Endothelial cell of umbilical vein (primary cell): ENCODE measurements around the gene SMIM10L1. TPM values are rescaled to one million over a fixed set of nuclear protein-coding genes. Genes with fewer than 3 reads are reported as not detected.

Experiments
- BruUV-seq: library from RNA; stranded (reverse); fragments of 400-500 nt; replicated peaks from 2 replicates; lab custom pipeline; 2021; lab: Mats Ljungman, UMichigan
- CTCF ChIA-PET: fragments of 300-600, 350-600 bp; sonication (Branson Sonifier 250); formaldehyde crosslinking; loops from one replicate; lab custom pipeline; 2021; ENCODE audit warnings: antibody characterized with exemption, inconsistent platforms; lab: Charles Lee
- POLR2A ChIA-PET: fragments of 300-600, 350-600 bp; sonication (Branson Sonifier 250); formaldehyde crosslinking; loops from one replicate; lab custom pipeline; 2021; ENCODE audit warnings: antibody characterized with exemption, inconsistent platforms; lab: Charles Lee
- DNase-seq: peaks from one replicate; pipeline ENCODE4 v3.0.0-alpha.2; 2011; ENCODE audit warnings: low read depth, low spot score
- FAIRE-seq: peaks from 2 replicates; lab custom pipeline; 2011; peaks lifted over from hg19 to GRCh38; lab: Jason Lieb, UNC
- H2AFZ ChIP-seq: 2 replicates; pipeline ENCODE4 v1.6.0; 2012; ENCODE audit warnings: low read depth, low read length, control low read depth, inconsistent platforms
- H3K27ac ChIP-seq: 2 replicates; pipeline ENCODE4 v1.5.1; 2011; ENCODE audit warnings: low read depth, mild to moderate bottlenecking, control low read depth, low read length, moderate library complexity; ENCODE audit not compliant: insufficient read depth
- H3K27me3 ChIP-seq, 2 experiments: 2 replicates each; pipeline versions ENCODE4 v1.6.0 to v1.6.1; 2011; ENCODE audit warnings: low read length in 2 of 2, mixed read lengths in 1 of 2; ENCODE audit not compliant: control insufficient read depth in 2 of 2, insufficient read depth in 2 of 2
- H3K36me3 ChIP-seq, 2 experiments: 2 replicates in 1 of 2; 3 replicates in 1 of 2; pipeline ENCODE4 v1.5.1; 2011; ENCODE audit warnings: low read length in 2 of 2, mild to moderate bottlenecking in 1 of 2, moderate library complexity in 1 of 2; ENCODE audit not compliant: control insufficient read depth in 2 of 2, insufficient read depth in 2 of 2; ENCODE audit errors: extremely low read depth in 1 of 2
- H3K4me1 ChIP-seq: 3 replicates; pipeline ENCODE4 v1.5.1; 2011; ENCODE audit warnings: mild to moderate bottlenecking, low read length; ENCODE audit not compliant: control insufficient read depth, insufficient read depth; ENCODE audit errors: extremely low read depth
- H3K4me2 ChIP-seq: 2 replicates; pipeline ENCODE4 v1.6.1; 2011; ENCODE audit warnings: low read length, control low read depth, mixed read lengths; ENCODE audit not compliant: insufficient read depth
- H3K4me3 ChIP-seq, 3 experiments: fragments of 200-600 bp in 1 of 3; sonication (generic), shearing (Covaris generic) in 1 of 3; replicated peaks in 1 of 3; 2 replicates each; pipeline ENCODE4 v1.5.1; 2011 to 2016; ENCODE audit warnings: control low read depth in 3 of 3, low read length in 3 of 3, mild to moderate bottlenecking in 2 of 3, inconsistent platforms in 1 of 3, low read depth in 1 of 3, moderate library complexity in 1 of 3; ENCODE audit not compliant: insufficient read depth in 1 of 3
- H3K79me2 ChIP-seq: 2 replicates; pipeline ENCODE4 v1.6.0; 2012; ENCODE audit warnings: low read length, inconsistent platforms; ENCODE audit not compliant: control insufficient read depth, insufficient read depth
- H3K9ac ChIP-seq: replicated peaks from 2 replicates; pipeline ENCODE3; 2011; ENCODE audit warnings: low read length, control low read depth; ENCODE audit not compliant: insufficient read depth; ENCODE audit errors: extremely low read depth
- H3K9me1 ChIP-seq: replicated peaks from 3 replicates; pipeline ENCODE4 v1.6.0; 2011; ENCODE audit warnings: mild to moderate bottlenecking, low read length; ENCODE audit not compliant: control insufficient read depth, insufficient read depth; ENCODE audit errors: extremely low read depth
- H3K9me3 ChIP-seq: replicated peaks from 2 replicates; pipeline ENCODE4 v1.5.1; 2012; ENCODE audit warnings: low read length, inconsistent platforms; ENCODE audit not compliant: control insufficient read depth, insufficient read depth
- H4K20me1 ChIP-seq: replicated peaks from 2 replicates; pipeline ENCODE3; 2011; ENCODE audit warnings: mild to moderate bottlenecking, low read length; ENCODE audit not compliant: control insufficient read depth, insufficient read depth; ENCODE audit errors: extremely low read depth
- CTCF ChIP-seq, 2 donors: IDR thresholded peaks; 1 replicate in 1 of 2; 2 replicates in 1 of 2; pipeline ENCODE4 v1.5.1; 2011; ENCODE audit warnings: low read length in 2 of 2, mild to moderate bottlenecking in 2 of 2, moderate library complexity in 2 of 2, control low read depth in 1 of 2, inconsistent platforms in 1 of 2, low read depth in 1 of 2; ENCODE audit not compliant: insufficient read depth in 1 of 2; ENCODE audit errors: extremely low read depth in 1 of 2
- EZH2 ChIP-seq: IDR thresholded peaks from 2 replicates; pipeline ENCODE4 v1.6.1; 2012; ENCODE audit warnings: borderline replicate concordance, low read depth, mild to moderate bottlenecking, moderate library complexity, low read length, inconsistent platforms; ENCODE audit not compliant: severe bottlenecking
- FOS ChIP-seq: IDR thresholded peaks from 2 replicates; pipeline ENCODE4 v1.6.1; 2011; ENCODE audit warnings: mild to moderate bottlenecking, low read length, moderate library complexity, borderline replicate concordance; ENCODE audit not compliant: insufficient read depth
- GATA2 ChIP-seq: IDR thresholded peaks from 2 replicates; pipeline ENCODE4 v1.7.0; 2011; ENCODE audit warnings: low read depth, mild to moderate bottlenecking, moderate library complexity, mixed read lengths, low read length; ENCODE audit not compliant: insufficient read length, insufficient read depth
- JUN ChIP-seq: IDR thresholded peaks from 2 replicates; pipeline ENCODE4 v1.6.1; 2011; ENCODE audit warnings: borderline replicate concordance, low read depth; ENCODE audit not compliant: insufficient read length, insufficient read depth
- MAX ChIP-seq: IDR thresholded peaks from 2 replicates; pipeline ENCODE4 v1.6.1; 2011; ENCODE audit not compliant: insufficient read depth, insufficient read length
- MYC ChIP-seq: IDR thresholded peaks from one replicate; pipeline ENCODE4 v1.6.1; 2011; ENCODE audit warnings: mild to moderate bottlenecking, low read depth, low read length
- POLR2A ChIP-seq: IDR thresholded peaks from 2 replicates; pipeline ENCODE4 v1.6.1; 2012; ENCODE audit warnings: low read depth, mild to moderate bottlenecking, control low read depth, low read length
- POLR2AphosphoS5 ChIP-seq: IDR thresholded peaks from 2 replicates; pipeline ENCODE4 v1.6.1; 2012; ENCODE audit warnings: low read depth, mild to moderate bottlenecking, control low read depth, low read length, moderate library complexity; ENCODE audit not compliant: insufficient read depth
- dilution Hi-C: fragments of 300-500 bp; cut with MboI; formaldehyde crosslinking; loops from one replicate; pipeline ENCODE4 v1.15.0; 2019; ENCODE audit warnings: low sequenced_read_pairs; ENCODE audit not compliant: extremely low pct_ligation_motif_present
- intact Hi-C: fragments of 100-400 bp; cut with micrococcal nuclease; formaldehyde crosslinking; loops from one replicate; pipeline ENCODE4 v1.10.0; 2022
- polyA plus RNA-seq, 4 experiments: library from polyadenylated mRNA; depleted of rRNA in 3 of 4; stranded (reverse) in 3 of 4; unstranded in 1 of 4; fragments of >200 nt; gene quantifications; 2 replicates each; pipeline versions ENCODE4 v1.2.1 to v1.2.3, GENCODE V29; 2011 to 2012; ENCODE audit warnings: missing spikeins in 1 of 4
- total RNA-seq: library from RNA; stranded (reverse); gene quantifications from 2 replicates; pipeline ENCODE4 v1.2.3, GENCODE V29; 2021

The SMIM10L1 gene
- total and polyA plus RNA-seq, 2 donors (not counting 3 experiments of a cell fraction or from before 2014, with no cell fraction given), result 5.1 to 10.8 TPM

- no peaks in the 10 kb centered on the region for H3K27me3 ChIP-seq
- no peaks in the 10 kb centered on the region for H3K4me1 ChIP-seq
- ChIA-PET CTCF (no interaction called here), POLR2A (no interaction called here)
- no peak overlapping the region for H3K9ac ChIP-seq
- no peak overlapping the region for H3K4me2 ChIP-seq
- no peaks in the 10 kb centered on the region for H3K9me3 ChIP-seq
- H2AFZ ChIP-seq, result no peak overlapping the region
- TF ChIP-seq CTCF (IDR thresholded peaks at IDR 0.05; ENCODE audit: extremely low read depth in 1 of 2, insufficient read depth in 1 of 2, low read depth in 1 of 2, low read length in 2 of 2) (no peak), GATA2 (no peak), POLR2A (no peak), EZH2 (no peak), FOS (no peak), MYC (no peak), JUN (no peak), POLR2AphosphoS5 (no peak), MAX (no peak)
- H3K79me2 ChIP-seq, result peaks cover 47% of the 10 kb centered on the region
- no peak for FAIRE-seq
- H4K20me1 ChIP-seq, result peaks cover 8% of the 10 kb centered on the region
- no peak overlapping the region for H3K27ac ChIP-seq
- H3K36me3 ChIP-seq, result no peaks in the 10 kb centered on the region
- no peak for DNase-seq
- dilution Hi-C loops, result no loop called here
- H3K4me3 ChIP-seq, result no peak overlapping the region
- BruUV-seq, result no TSS peak
- H3K9me1 ChIP-seq, result no peaks in the 10 kb centered on the region
- intact Hi-C loops, result no loop called here
These were observed 18.3 kb upstream of the SMIM10L1 start for GRCh38 chr12:11152725-11153124.
